SJCRH30 (cell line): ENCODE data around the gene CCNJL. TPM values are rescaled to one million over a fixed set of nuclear protein-coding genes. Genes with fewer than 3 reads are reported as not detected.
A peak's percentile ranks its signal among the peaks of the same experiment; 100 is the strongest.

Experiments
- DNase-seq, 2 experiments: peaks; one replicate each; pipeline ENCODE4 v3.0.0-alpha.2; 2015 to 2020
- H3K27ac ChIP-seq: fragments of 250-450 bp; sonication (Bioruptor Pico); 2 replicates; pipeline ENCODE4 v1.5.1; 2020; ENCODE audit warnings: mild to moderate bottlenecking, moderate library complexity
- H3K27me3 ChIP-seq: fragments of 250-450 bp; sonication (Bioruptor Pico); 2 replicates; pipeline ENCODE4 v1.5.1; 2020; ENCODE audit warnings: mild to moderate bottlenecking, moderate library complexity
- H3K36me3 ChIP-seq: fragments of 250-450 bp; sonication (Bioruptor Pico); 2 replicates; pipeline ENCODE4 v1.5.1; 2020; ENCODE audit warnings: mild to moderate bottlenecking, moderate library complexity
- H3K4me1 ChIP-seq: fragments of 250-450 bp; sonication (Bioruptor Pico); 2 replicates; pipeline ENCODE4 v1.5.1; 2020; ENCODE audit warnings: mild to moderate bottlenecking, moderate library complexity
- H3K4me3 ChIP-seq: fragments of 250-450 bp; sonication (Bioruptor Pico); 2 replicates; pipeline ENCODE4 v1.5.1; 2020; ENCODE audit warnings: mild to moderate bottlenecking, moderate library complexity
- H3K9me3 ChIP-seq: fragments of 250-450 bp; sonication (Bioruptor Pico); replicated peaks from 2 replicates; pipeline ENCODE4 v1.5.1; 2020; ENCODE audit warnings: mild to moderate bottlenecking, moderate library complexity
- total RNA-seq: library from RNA; depleted of rRNA; stranded (reverse); fragments of >200 nt; shearing (Covaris generic); gene quantifications from 2 replicates; pipeline ENCODE4 v1.2.3, GENCODE V29; 2014

The CCNJL gene
- total RNA-seq, 1 experiment from 2014 or later, result 6.5 TPM

- Histone ChIP-seq H3K27ac (no peak overlapping the region), H3K4me3 (peak overlapping the region; percentile 91), H3K9me3 (no peaks in the 10 kb centered on the region), H3K4me1 (peaks cover 17% of the 10 kb centered on the region), H3K27me3 (no peaks in the 10 kb centered on the region), H3K36me3 (no peaks in the 10 kb centered on the region)
- no peak for DNase-seq
Measured at GRCh38 chr5:160312960-160313727, 780 bp upstream of the CCNJL start.

- peak; percentile 33 to 53 for DNase-seq
- no peaks in the 10 kb centered on the region for H3K27me3 ChIP-seq
- H3K9me3 ChIP-seq, result no peaks in the 10 kb centered on the region
- peak overlapping the region; percentile 91 for H3K4me3 ChIP-seq
- no peaks in the 10 kb centered on the region; the same call in 1 of the 2 replicates for H3K36me3 ChIP-seq
- peaks cover 16% of the 10 kb centered on the region for H3K4me1 ChIP-seq
- H3K27ac ChIP-seq, result peak overlapping the region; percentile 37
Measured at GRCh38 chr5:160311491-160312133, 752 bp downstream of the CCNJL start.

GRCh38 chr5:160310552-160311295 is 1.6 kb downstream of the CCNJL start:
- DNase-seq, result peak in 1 of 2 experiments; percentile 43
- Histone ChIP-seq H3K9me3 (no peaks in the 10 kb centered on the region), H3K27me3 (no peaks in the 10 kb centered on the region), H3K4me1 (peaks cover 8% of the 10 kb centered on the region), H3K27ac (no peak overlapping the region), H3K36me3 (no peaks in the 10 kb centered on the region; the same call in 1 of the 2 replicates), H3K4me3 (no peak overlapping the region; the same call in 1 of the 2 replicates)

- Histone ChIP-seq H3K36me3 (no peaks in the 10 kb centered on the region; the same call in 1 of the 2 replicates), H3K27ac (no peak overlapping the region), H3K27me3 (no peaks in the 10 kb centered on the region), H3K4me3 (no peak overlapping the region), H3K9me3 (no peaks in the 10 kb centered on the region), H3K4me1 (peaks cover 6% of the 10 kb centered on the region; the same call in 1 of the 2 replicates)
- no peak for DNase-seq
Measured at GRCh38 chr5:160310140-160310539, 2.2 kb downstream of the CCNJL start.

GRCh38 chr5:160306696-160307095 is 5.7 kb downstream of the CCNJL start:
- Histone ChIP-seq H3K4me1 (peaks cover 6% of the 10 kb centered on the region; the same call in 1 of the 2 replicates), H3K9me3 (no peaks in the 10 kb centered on the region), H3K36me3 (no peaks in the 10 kb centered on the region; the same call in 1 of the 2 replicates), H3K27me3 (no peaks in the 10 kb centered on the region), H3K4me3 (no peak overlapping the region), H3K27ac (no peak overlapping the region)
- DNase-seq, result no peak

- Histone ChIP-seq H3K4me3 (no peak overlapping the region), H3K9me3 (no peaks in the 10 kb centered on the region), H3K4me1 (no peaks in the 10 kb centered on the region), H3K27me3 (no peaks in the 10 kb centered on the region), H3K27ac (no peak overlapping the region), H3K36me3 (no peaks in the 10 kb centered on the region; the same call in 1 of the 2 replicates)
- DNase-seq, result no peak
Measured at GRCh38 chr5:160305319-160305718, 7.0 kb downstream of the CCNJL start.

GRCh38 chr5:160303690-160304089 is 8.7 kb downstream of the CCNJL start:
- Histone ChIP-seq H3K27ac (no peak overlapping the region), H3K36me3 (no peaks in the 10 kb centered on the region; the same call in 1 of the 2 replicates), H3K4me3 (no peak overlapping the region), H3K27me3 (no peaks in the 10 kb centered on the region), H3K4me1 (no peaks in the 10 kb centered on the region), H3K9me3 (no peaks in the 10 kb centered on the region)
- DNase-seq, result no peak

- no peaks in the 10 kb centered on the region for H3K27me3 ChIP-seq
- no peaks in the 10 kb centered on the region for H3K9me3 ChIP-seq
- H3K4me3 ChIP-seq, result no peak overlapping the region
- H3K4me1 ChIP-seq, result no peaks in the 10 kb centered on the region
- H3K36me3 ChIP-seq, result peaks cover 2% of the 10 kb centered on the region
- no peak overlapping the region for H3K27ac ChIP-seq
- no peak for DNase-seq
Measured at GRCh38 chr5:160298189-160298588, 14.2 kb downstream of the CCNJL start.

- H3K4me1 ChIP-seq, result no peaks in the 10 kb centered on the region
- DNase-seq, result no peak
- no peaks in the 10 kb centered on the region for H3K27me3 ChIP-seq
- no peak overlapping the region for H3K27ac ChIP-seq
- no peak overlapping the region for H3K4me3 ChIP-seq
- no peaks in the 10 kb centered on the region for H3K9me3 ChIP-seq
- H3K36me3 ChIP-seq, result peaks cover 2% of the 10 kb centered on the region
Measured at GRCh38 chr5:160297776-160298175, 14.6 kb downstream of the CCNJL start.

- DNase-seq, result no peak
- Histone ChIP-seq H3K4me3 (no peak overlapping the region), H3K36me3 (peaks cover 2% of the 10 kb centered on the region), H3K9me3 (no peaks in the 10 kb centered on the region), H3K27me3 (no peaks in the 10 kb centered on the region), H3K4me1 (no peaks in the 10 kb centered on the region), H3K27ac (no peak overlapping the region)
Measured at GRCh38 chr5:160297004-160297403, 15.4 kb downstream of the CCNJL start.

- H3K4me3 ChIP-seq, result no peak overlapping the region
- H3K9me3 ChIP-seq, result no peaks in the 10 kb centered on the region
- no peaks in the 10 kb centered on the region for H3K4me1 ChIP-seq
- DNase-seq, result no peak
- no peak overlapping the region for H3K27ac ChIP-seq
- H3K27me3 ChIP-seq, result no peaks in the 10 kb centered on the region
- H3K36me3 ChIP-seq, result peaks cover 2% of the 10 kb centered on the region; the same call in 1 of the 2 replicates
Measured at GRCh38 chr5:160296496-160296895, 15.9 kb downstream of the CCNJL start.

GRCh38 chr5:160293901-160294561 is 18.3 kb downstream of the CCNJL start:
- no peak for DNase-seq
- Histone ChIP-seq H3K4me1 (no peaks in the 10 kb centered on the region), H3K9me3 (no peaks in the 10 kb centered on the region), H3K27me3 (no peaks in the 10 kb centered on the region), H3K36me3 (peaks cover 2% of the 10 kb centered on the region; the same call in 1 of the 2 replicates), H3K4me3 (no peak overlapping the region), H3K27ac (no peak overlapping the region)

GRCh38 chr5:160293386-160293785 is 19.0 kb downstream of the CCNJL start:
- Histone ChIP-seq H3K9me3 (no peaks in the 10 kb centered on the region), H3K36me3 (peaks cover 2% of the 10 kb centered on the region; the same call in 1 of the 2 replicates), H3K27ac (no peak overlapping the region), H3K4me1 (peaks cover under 1% of the 10 kb centered on the region; the same call in 1 of the 2 replicates), H3K4me3 (no peak overlapping the region), H3K27me3 (no peaks in the 10 kb centered on the region)
- no peak for DNase-seq

GRCh38 chr5:160291467-160291866 is 20.9 kb downstream of the CCNJL start:
- Histone ChIP-seq H3K9me3 (no peaks in the 10 kb centered on the region), H3K36me3 (0 out of 2 replicates have a peak, but pooled peaks cover 2% of the 10 kb centered on the region), H3K27ac (no peak overlapping the region), H3K4me3 (no peak overlapping the region), H3K4me1 (peaks cover 19% of the 10 kb centered on the region), H3K27me3 (no peaks in the 10 kb centered on the region)
- no peak for DNase-seq
